ENCODE results near the gene RAP1GAP2. TPM values are rescaled to one million over a fixed set of nuclear protein-coding genes. Genes with fewer than 3 reads are reported as not detected.

The RAP1GAP2 gene
- total RNA-seq, 2 experiments from 2014 or later = 11.3 to 28.2 TPM

DNA sequence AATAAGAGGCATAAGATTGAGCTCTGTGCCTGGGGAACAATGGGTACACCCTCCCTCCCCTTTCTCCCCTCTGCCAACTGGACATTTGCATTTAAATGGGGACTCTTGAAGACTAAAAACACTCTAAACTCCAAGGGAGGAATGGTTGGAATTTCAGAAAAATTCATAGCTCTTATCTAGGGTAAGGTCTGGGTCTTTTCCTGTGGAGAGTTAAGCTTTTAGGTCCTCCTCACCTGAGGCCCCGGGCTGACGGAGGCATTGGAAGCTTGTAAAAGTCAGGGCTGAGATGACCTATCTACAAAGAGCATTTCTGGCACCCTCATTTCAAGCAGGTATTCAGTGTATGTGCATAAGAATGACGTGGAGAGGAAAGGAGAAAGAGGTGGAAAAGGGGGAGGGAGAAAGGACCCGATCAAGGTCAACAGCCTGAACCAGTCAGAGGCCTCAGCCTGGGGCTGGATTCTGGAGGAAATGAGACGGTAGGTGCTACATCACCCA, 78.0 kb downstream of the RAP1GAP2 start:
- DNase-seq (ENCODE audit: low spot score) = no peak
- Histone ChIP-seq H3K79me2 (ENCODE audit: insufficient read depth, low read depth, low read length) (no peaks in the 10 kb centered on the region), H4K20me1 (ENCODE audit: insufficient read depth, low read length) (no peaks in the 10 kb centered on the region), H3K4me3 (ENCODE audit: low read depth, low read length, poor library complexity, severe bottlenecking) (no peak overlapping the region), H3K36me3 (ENCODE audit: insufficient read depth, low read length) (no peaks in the 10 kb centered on the region), H3K9me3 (ENCODE audit: low read length) (no peaks in the 10 kb centered on the region), H3K9me2 (ENCODE audit: insufficient read depth, low read length) (no peaks in the 10 kb centered on the region), H3K4me2 (ENCODE audit: low read length) (no peak overlapping the region), H2AFZ (ENCODE audit: low read length) (no peak overlapping the region), H3K27ac (ENCODE audit: low read depth, low read length, poor library complexity, severe bottlenecking) (no peak overlapping the region), H3K4me1 (ENCODE audit: insufficient read depth, low read length, poor library complexity, severe bottlenecking) (peaks cover 12% of the 10 kb centered on the region)
- TF ChIP-seq, protein P1, sequence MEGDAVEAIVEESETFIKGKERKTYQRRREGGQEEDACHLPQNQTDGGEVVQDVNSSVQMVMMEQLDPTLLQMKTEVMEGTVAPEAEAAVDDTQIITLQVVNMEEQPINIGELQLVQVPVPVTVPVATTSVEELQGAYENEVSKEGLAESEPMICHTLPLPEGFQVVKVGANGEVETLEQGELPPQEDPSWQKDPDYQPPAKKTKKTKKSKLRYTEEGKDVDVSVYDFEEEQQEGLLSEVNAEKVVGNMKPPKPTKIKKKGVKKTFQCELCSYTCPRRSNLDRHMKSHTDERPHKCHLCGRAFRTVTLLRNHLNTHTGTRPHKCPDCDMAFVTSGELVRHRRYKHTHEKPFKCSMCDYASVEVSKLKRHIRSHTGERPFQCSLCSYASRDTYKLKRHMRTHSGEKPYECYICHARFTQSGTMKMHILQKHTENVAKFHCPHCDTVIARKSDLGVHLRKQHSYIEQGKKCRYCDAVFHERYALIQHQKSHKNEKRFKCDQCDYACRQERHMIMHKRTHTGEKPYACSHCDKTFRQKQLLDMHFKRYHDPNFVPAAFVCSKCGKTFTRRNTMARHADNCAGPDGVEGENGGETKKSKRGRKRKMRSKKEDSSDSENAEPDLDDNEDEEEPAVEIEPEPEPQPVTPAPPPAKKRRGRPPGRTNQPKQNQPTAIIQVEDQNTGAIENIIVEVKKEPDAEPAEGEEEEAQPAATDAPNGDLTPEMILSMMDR (conservative IDR thresholded peaks at IDR 0.05; ENCODE audit: low read length) = no peak
- no peak for TF ChIP-seq EZH2phosphoT487 (IDR thresholded peaks at IDR 0.05; ENCODE audit: borderline replicate concordance, low read depth, low read length)
- POLR2A ChIA-PET = interaction anchor here (0.6 kb wide), 1 partner anchor 50 kb away, joined by 4 read pairs; no protein-coding TSS in a partner anchor
- BruUV-seq (replicated peaks) = no TSS peak
- intact Hi-C loops (cut with micrococcal nuclease; ENCODE audit: unreplicated experiment) = no loop called here
- CTCF ChIA-PET (ENCODE audit: unreplicated experiment) = interaction anchor here (0.6 kb wide), 1 partner anchor 694 kb away, joined by 3 read pairs; no protein-coding TSS in a partner anchor

DNA sequence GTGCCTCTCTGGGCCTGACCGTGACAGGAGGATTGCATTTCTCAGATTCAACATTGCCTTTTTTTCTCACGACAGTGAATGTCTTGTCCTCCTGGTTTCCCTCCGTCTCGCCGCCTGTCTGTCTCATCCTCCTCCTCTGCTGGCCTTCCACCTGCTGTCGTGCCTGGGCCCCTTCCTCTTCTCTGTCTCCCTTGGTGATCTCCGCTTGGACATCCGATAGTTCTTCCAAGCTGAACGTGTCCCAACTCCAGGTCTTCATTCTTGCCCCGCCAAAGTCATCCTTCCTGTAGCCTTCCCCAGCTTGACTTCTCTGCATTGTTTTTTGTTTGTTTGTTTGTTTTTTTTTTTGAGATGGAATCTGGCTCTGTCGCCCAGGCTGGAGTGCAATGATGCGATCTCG, 79.4 kb downstream of the RAP1GAP2 start:
- BruUV-seq (replicated peaks) = no TSS peak
- intact Hi-C loops (cut with micrococcal nuclease; ENCODE audit: unreplicated experiment) = no loop called here
- Histone ChIP-seq H3K36me3 (ENCODE audit: insufficient read depth, low read length) (no peaks in the 10 kb centered on the region), H3K27ac (ENCODE audit: low read depth, low read length, poor library complexity, severe bottlenecking) (no peak overlapping the region), H3K9me3 (ENCODE audit: low read length) (no peaks in the 10 kb centered on the region), H3K4me2 (ENCODE audit: low read length) (no peak overlapping the region), H4K20me1 (ENCODE audit: insufficient read depth, low read length) (no peaks in the 10 kb centered on the region), H3K79me2 (ENCODE audit: insufficient read depth, low read depth, low read length) (no peaks in the 10 kb centered on the region), H3K4me1 (ENCODE audit: insufficient read depth, low read length, poor library complexity, severe bottlenecking) (peaks cover 12% of the 10 kb centered on the region), H3K9me2 (ENCODE audit: insufficient read depth, low read length) (no peaks in the 10 kb centered on the region), H2AFZ (ENCODE audit: low read length) (no peak overlapping the region), H3K4me3 (ENCODE audit: low read depth, low read length, poor library complexity, severe bottlenecking) (no peak overlapping the region)
- DNase-seq (ENCODE audit: low spot score) = no peak
- TF ChIP-seq, protein P1 (conservative IDR thresholded peaks at IDR 0.05; ENCODE audit: low read length) = no peak
- no peak for TF ChIP-seq EZH2phosphoT487 (IDR thresholded peaks at IDR 0.05; ENCODE audit: borderline replicate concordance, low read depth, low read length)
- ChIA-PET POLR2A (interaction anchor here (1.0 kb wide), 1 partner anchor 11 kb away, joined by 3 read pairs; no protein-coding TSS in a partner anchor), CTCF (ENCODE audit: unreplicated experiment) (no interaction called here)

DNA sequence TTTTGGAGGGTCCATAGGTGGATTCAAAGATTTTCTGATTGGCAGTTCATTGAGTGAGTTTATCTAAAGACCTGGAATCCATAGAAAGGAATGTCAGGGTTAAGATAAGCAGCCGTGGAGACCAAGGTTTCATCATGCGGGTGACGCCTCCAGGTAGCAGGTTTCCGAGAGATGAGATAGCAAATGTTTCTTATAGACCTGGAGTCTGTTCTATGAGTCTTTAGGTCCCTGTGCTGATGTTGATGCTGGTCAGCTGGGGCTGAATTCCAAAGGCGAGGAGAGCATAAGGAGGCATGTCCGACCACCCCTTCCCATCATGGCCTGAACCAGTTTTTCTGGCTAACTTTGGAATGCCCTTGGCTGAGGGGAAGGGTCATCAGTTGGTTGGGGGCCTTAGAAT, 80.2 kb downstream of the RAP1GAP2 start:
- CTCF ChIA-PET (ENCODE audit: unreplicated experiment) = no interaction called here
- intact Hi-C loops (cut with micrococcal nuclease; ENCODE audit: unreplicated experiment) = no loop called here

More for the DNA sequence above, 80.2 kb downstream of the RAP1GAP2 start:
- TF ChIP-seq EZH2phosphoT487 (IDR thresholded peaks at IDR 0.05; ENCODE audit: borderline replicate concordance, low read depth, low read length) = no peak
- TF ChIP-seq, protein P1 (conservative IDR thresholded peaks at IDR 0.05; ENCODE audit: low read length) = no peak
- no peak for DNase-seq (ENCODE audit: low spot score)
- POLR2A ChIA-PET = no interaction called here
- no peaks in the 10 kb centered on the region for H3K36me3 ChIP-seq (ENCODE audit: insufficient read depth, low read length)
- BruUV-seq (replicated peaks) = no TSS peak
- no peaks in the 10 kb centered on the region for H4K20me1 ChIP-seq (ENCODE audit: insufficient read depth, low read length)
- no peaks in the 10 kb centered on the region for H3K9me3 ChIP-seq (ENCODE audit: low read length)
- no peak overlapping the region for H3K4me2 ChIP-seq (ENCODE audit: low read length)
- no peak overlapping the region for H2AFZ ChIP-seq (ENCODE audit: low read length)
- H3K9me2 ChIP-seq (ENCODE audit: insufficient read depth, low read length) = no peaks in the 10 kb centered on the region
- H3K79me2 ChIP-seq (ENCODE audit: insufficient read depth, low read depth, low read length) = no peaks in the 10 kb centered on the region
- no peak overlapping the region for H3K27ac ChIP-seq (ENCODE audit: low read depth, low read length, poor library complexity, severe bottlenecking)
- H3K4me3 ChIP-seq (ENCODE audit: low read depth, low read length, poor library complexity, severe bottlenecking) = no peak overlapping the region
- peaks cover 12% of the 10 kb centered on the region for H3K4me1 ChIP-seq (ENCODE audit: insufficient read depth, low read length, poor library complexity, severe bottlenecking)
